HCT116 (cell line): ENCODE measurements around the gene C5orf63. TPM values are rescaled to one million over a fixed set of nuclear protein-coding genes. Genes with fewer than 3 reads are reported as not detected.

Source experiments
- ATAC-seq: fragments of 200-7000 bp; cut with Tn5 transposase; 2 replicates; pipeline ENCODE4 v1.9.1; 2020; ENCODE audit warnings: mild to moderate bottlenecking, moderate library complexity
- BruUV-seq: library from RNA; stranded (reverse); fragments of 400-500 nt; replicated peaks from 2 replicates; lab custom pipeline; 2021; lab: Mats Ljungman, UMichigan
- CTCF ChIA-PET: fragments of 300-600 bp; sonication (Branson Sonifier 250); formaldehyde crosslinking; loops from one replicate; lab custom pipeline; 2021; ENCODE audit warnings: antibody characterized with exemption; lab: Charles Lee
- POLR2A ChIA-PET: fragments of 300-600, 350-600 bp; sonication (Branson Sonifier 250); formaldehyde crosslinking; loops from one replicate; lab custom pipeline; 2021; ENCODE audit warnings: antibody characterized with exemption; lab: Charles Lee
- RAD21 ChIA-PET, 2 experiments: fragments of 300-600 bp; sonication (Branson Sonifier 250); formaldehyde crosslinking; loops; one replicate each; lab custom pipeline; 2023; ENCODE audit warnings: low total read pairs in 2 of 2; ENCODE audit not compliant: uncharacterized antibody in 2 of 2, unreplicated experiment in 2 of 2, low non-redundant PET in 1 of 2; lab: Charles Lee
- DNase-seq: peaks from one replicate; pipeline ENCODE4 v3.0.0-alpha.2; 2010; ENCODE audit warnings: low read depth, low spot score
- H2AFZ ChIP-seq: fragments of 200-600 bp; shearing (Covaris generic), sonication (generic); 2 replicates; pipeline ENCODE4 v1.6.1; 2017; ENCODE audit warnings: low read depth, mixed run types, mixed read lengths, antibody characterized with exemption, low read length; ENCODE audit not compliant: poor library complexity, severe bottlenecking
- H3K27ac ChIP-seq: 2 replicates; pipeline ENCODE4 v1.5.1; 2012; ENCODE audit warnings: low read depth, low read length
- H3K27me3 ChIP-seq: fragments of 200-600 bp; sonication (generic); 2 replicates; pipeline ENCODE4 v1.6.1; 2016; ENCODE audit warnings: mixed run types, low read length, mixed read lengths; ENCODE audit not compliant: insufficient read depth
- H3K36me3 ChIP-seq, 2 experiments: fragments of 200-500 bp in 1 of 2; fragments of 200-600 bp in 1 of 2; sonication (Bioruptor generic) in 1 of 2; sonication (generic) in 1 of 2; 2 replicates each; pipeline versions ENCODE4 v1.5.1 to v1.6.1; 2014 to 2016; ENCODE audit warnings: low read length in 2 of 2, inconsistent platforms in 1 of 2, mixed read lengths in 1 of 2, mixed run types in 1 of 2; ENCODE audit not compliant: insufficient read depth in 2 of 2, control insufficient read depth in 1 of 2
- H3K4me1 ChIP-seq, 2 experiments: fragments of 200-600 bp in 1 of 2; sonication (generic) in 1 of 2; 2 replicates each; pipeline versions ENCODE4 v1.5.1 to v1.6.1; 2012 to 2017; ENCODE audit warnings: low read length in 2 of 2, inconsistent platforms in 1 of 2, mild to moderate bottlenecking in 1 of 2, mixed read lengths in 1 of 2, mixed run types in 1 of 2, moderate library complexity in 1 of 2; ENCODE audit not compliant: insufficient read depth in 2 of 2, control insufficient read depth in 1 of 2
- H3K4me2 ChIP-seq: fragments of 200-600 bp; sonication (generic); 2 replicates; pipeline ENCODE4 v1.6.1; 2017; ENCODE audit warnings: mixed run types, low read length, mixed read lengths
- H3K4me3 ChIP-seq, 2 experiments: fragments of 200-600 bp in 1 of 2; sonication (generic) in 1 of 2; replicated peaks in 1 of 2; 2 replicates each; pipeline ENCODE4 v1.5.1; 2011 to 2016; ENCODE audit warnings: low read length in 2 of 2, control low read depth in 1 of 2, low read depth in 1 of 2, mild to moderate bottlenecking in 1 of 2, mixed read lengths in 1 of 2, mixed run types in 1 of 2
- H3K79me2 ChIP-seq: fragments of 200-600 bp; sonication (generic); 2 replicates; pipeline ENCODE4 v1.6.1; 2017; ENCODE audit warnings: mild to moderate bottlenecking, mixed run types, low read length, moderate library complexity, mixed read lengths; ENCODE audit not compliant: insufficient read depth
- H3K9ac ChIP-seq: fragments of 200-600 bp; sonication (generic); 2 replicates; pipeline ENCODE4 v1.6.1; 2016; ENCODE audit warnings: low read length, mixed read lengths
- H3K9me2 ChIP-seq: fragments of 200-600 bp; sonication (generic), shearing (Covaris generic); 2 replicates; pipeline ENCODE4 v1.6.1; 2017; ENCODE audit warnings: mixed run types, mild to moderate bottlenecking, moderate library complexity; ENCODE audit not compliant: insufficient read depth
- H3K9me3 ChIP-seq, 2 experiments: fragments of 200-500 bp in 1 of 2; fragments of 200-600 bp in 1 of 2; sonication (Bioruptor generic) in 1 of 2; sonication (generic) in 1 of 2; 2 replicates each; pipeline ENCODE4 v1.6.1; 2014 to 2017; ENCODE audit warnings: low read length in 2 of 2, mixed read lengths in 2 of 2, inconsistent platforms in 1 of 2, low read depth in 1 of 2, mild to moderate bottlenecking in 1 of 2, mixed run types in 1 of 2, moderate library complexity in 1 of 2; ENCODE audit not compliant: control insufficient read depth in 1 of 2, insufficient read depth in 1 of 2
- H4K20me1 ChIP-seq: fragments of 200-600 bp; sonication (generic), shearing (Covaris generic); 2 replicates; pipeline ENCODE4 v1.6.1; 2017; ENCODE audit warnings: mixed run types, mild to moderate bottlenecking, moderate library complexity; ENCODE audit not compliant: insufficient read depth
- CBX3 ChIP-seq: IDR thresholded peaks from 2 replicates; pipeline ENCODE4 v1.6.1; 2012; ENCODE audit warnings: low read depth
- CEBPB ChIP-seq: IDR thresholded peaks from 2 replicates; pipeline ENCODE4 v1.6.1; 2012; ENCODE audit warnings: low read depth
- EGR1 ChIP-seq: IDR thresholded peaks from 2 replicates; pipeline ENCODE4 v1.6.1; 2012; ENCODE audit warnings: low read depth
- ELF1 ChIP-seq: IDR thresholded peaks from 2 replicates; pipeline ENCODE4 v1.6.1; 2012; ENCODE audit warnings: low read depth, borderline replicate concordance
- EZH2 ChIP-seq: fragments of 200-600 bp; sonication (generic); IDR thresholded peaks from 2 replicates; pipeline ENCODE4 v1.6.1; 2017; ENCODE audit warnings: antibody characterized with exemption, mixed run types
- EZH2phosphoT487 ChIP-seq: fragments of 200-600 bp; IDR thresholded peaks from 2 replicates; pipeline ENCODE4 v1.6.1; 2018; ENCODE audit warnings: antibody characterized with exemption, borderline replicate concordance
- FOSL1 ChIP-seq: IDR thresholded peaks from 2 replicates; pipeline ENCODE4 v1.6.1; 2012; ENCODE audit warnings: low read depth
- POLR2A ChIP-seq: IDR thresholded peaks from 2 replicates; pipeline ENCODE4 v1.7.0; 2011; ENCODE audit warnings: borderline replicate concordance; ENCODE audit not compliant: insufficient read depth, insufficient read length; ENCODE audit errors: extremely low read depth
- POLR2AphosphoS5 ChIP-seq: IDR thresholded peaks from 2 replicates; pipeline ENCODE4 v1.6.1; 2011; ENCODE audit warnings: mild to moderate bottlenecking, low read depth, low read length, moderate library complexity
- RAD21 ChIP-seq: IDR thresholded peaks from 2 replicates; pipeline ENCODE4 v1.6.1; 2012; ENCODE audit warnings: low read depth, mild to moderate bottlenecking
- SIN3A ChIP-seq: IDR thresholded peaks from 2 replicates; pipeline ENCODE4 v1.6.1; 2012; ENCODE audit warnings: low read depth
- SP1 ChIP-seq: IDR thresholded peaks from 2 replicates; pipeline ENCODE4 v1.6.1; 2012; ENCODE audit warnings: low read depth
- SRF ChIP-seq: IDR thresholded peaks from 2 replicates; pipeline ENCODE4 v1.6.1; 2012; ENCODE audit warnings: low read depth
- YY1 ChIP-seq: IDR thresholded peaks from 2 replicates; pipeline ENCODE4 v1.6.1; 2011; ENCODE audit warnings: low read length, low read depth, moderate library complexity, mild to moderate bottlenecking; ENCODE audit not compliant: insufficient replicate concordance; ENCODE audit errors: extremely low read depth
- ZNF274 ChIP-seq: fragments of 200-500 bp; sonication (Bioruptor generic); IDR thresholded peaks from 2 replicates; pipeline ENCODE4 v1.6.1; 2014; ENCODE audit warnings: mild to moderate bottlenecking, low read depth, low read length, inconsistent platforms
- intact Hi-C: fragments of 100-400 bp; cut with micrococcal nuclease; formaldehyde crosslinking; loops from 2 replicates; pipeline ENCODE4 v1.10.0; 2022
- total RNA-seq: library from RNA; stranded (reverse); gene quantifications from one replicate; pipeline ENCODE4 v1.2.1, GENCODE V29; 2021; ENCODE audit not compliant: unreplicated experiment
- TF ChIP-seq, protein P1 (sequence below): IDR thresholded peaks from 2 replicates; pipeline ENCODE4 v1.6.1; 2012
- TF ChIP-seq, protein P2 (sequence below), 3 experiments: fragments of 200-600 bp in 1 of 3; sonication (generic) in 1 of 3; IDR thresholded peaks in 2 of 3; conservative IDR thresholded peaks in 1 of 3; 2 replicates each; pipeline ENCODE4 v1.5.1; 2012 to 2017; ENCODE audit warnings: low read depth in 2 of 3, low read length in 2 of 3, antibody characterized with exemption in 1 of 3, borderline replicate concordance in 1 of 3, control low read depth in 1 of 3, mild to moderate bottlenecking in 1 of 3, mixed read lengths in 1 of 3, mixed run types in 1 of 3, moderate library complexity in 1 of 3; ENCODE audit not compliant: insufficient read depth in 1 of 3
- TF ChIP-seq, protein P3 (sequence below): IDR thresholded peaks from 2 replicates; pipeline ENCODE4 v1.6.1; 2011; ENCODE audit warnings: mild to moderate bottlenecking, low read length, moderate library complexity; ENCODE audit not compliant: insufficient replicate concordance; ENCODE audit errors: extremely low read depth
- TF ChIP-seq, protein P4 (sequence below): IDR thresholded peaks from 2 replicates; pipeline ENCODE4 v1.6.1; 2012

C5orf63 gene
- total RNA-seq, 1 experiment from 2014 or later: 4.4 TPM

DNA sequence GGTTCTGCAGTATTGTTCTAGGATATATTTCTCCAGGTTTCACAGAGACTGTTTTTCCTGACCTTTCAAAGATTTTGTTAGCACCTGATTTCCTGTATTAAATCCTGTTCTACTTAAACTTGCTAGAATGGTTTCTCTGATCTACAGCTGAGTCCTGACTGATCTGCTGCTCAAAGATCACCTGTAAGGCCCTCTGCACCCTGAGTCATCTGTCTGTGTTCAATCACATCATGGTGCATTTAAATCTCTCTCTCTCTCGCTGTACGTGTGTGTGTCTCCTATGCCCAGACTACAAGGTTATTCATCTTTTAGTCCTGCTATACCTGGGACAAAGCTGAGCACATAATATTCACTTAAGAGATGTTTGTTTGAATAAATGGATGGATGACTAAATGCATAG, 13.3 kb upstream of the C5orf63 start (continued):
- no peak for TF ChIP-seq ELF1

DNA sequence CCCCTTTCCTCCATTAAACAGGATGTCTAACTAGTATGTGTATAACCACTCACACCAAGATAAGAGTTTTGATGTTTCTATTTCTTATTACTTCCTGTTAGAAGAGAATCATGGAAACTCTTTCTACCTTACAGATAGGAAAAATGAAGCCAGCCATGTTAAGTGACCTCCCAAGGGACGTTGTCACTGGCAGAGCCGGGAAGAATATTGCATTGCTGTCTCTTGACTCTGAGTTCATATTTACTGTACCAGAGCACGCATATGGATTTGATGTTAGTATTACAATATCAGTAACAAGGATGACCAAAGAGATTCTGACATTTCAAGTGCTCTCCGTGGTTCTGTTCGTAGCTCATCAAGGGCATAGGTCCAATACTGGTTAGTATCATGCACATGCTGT, 12.5 kb upstream of the C5orf63 start:
- no peak overlapping the region for H3K9ac ChIP-seq
- no peaks in the 10 kb centered on the region for H3K9me3 ChIP-seq
- no peak for DNase-seq
- POLR2A ChIA-PET: no interaction called here
- TF ChIP-seq, protein P1, sequence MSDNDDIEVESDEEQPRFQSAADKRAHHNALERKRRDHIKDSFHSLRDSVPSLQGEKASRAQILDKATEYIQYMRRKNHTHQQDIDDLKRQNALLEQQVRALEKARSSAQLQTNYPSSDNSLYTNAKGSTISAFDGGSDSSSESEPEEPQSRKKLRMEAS: no peak
- no peak for TF ChIP-seq SIN3A
- no peak for TF ChIP-seq EGR1
- no peak for TF ChIP-seq RAD21
- TF ChIP-seq ELF1: no peak
- TF ChIP-seq, protein P2, sequence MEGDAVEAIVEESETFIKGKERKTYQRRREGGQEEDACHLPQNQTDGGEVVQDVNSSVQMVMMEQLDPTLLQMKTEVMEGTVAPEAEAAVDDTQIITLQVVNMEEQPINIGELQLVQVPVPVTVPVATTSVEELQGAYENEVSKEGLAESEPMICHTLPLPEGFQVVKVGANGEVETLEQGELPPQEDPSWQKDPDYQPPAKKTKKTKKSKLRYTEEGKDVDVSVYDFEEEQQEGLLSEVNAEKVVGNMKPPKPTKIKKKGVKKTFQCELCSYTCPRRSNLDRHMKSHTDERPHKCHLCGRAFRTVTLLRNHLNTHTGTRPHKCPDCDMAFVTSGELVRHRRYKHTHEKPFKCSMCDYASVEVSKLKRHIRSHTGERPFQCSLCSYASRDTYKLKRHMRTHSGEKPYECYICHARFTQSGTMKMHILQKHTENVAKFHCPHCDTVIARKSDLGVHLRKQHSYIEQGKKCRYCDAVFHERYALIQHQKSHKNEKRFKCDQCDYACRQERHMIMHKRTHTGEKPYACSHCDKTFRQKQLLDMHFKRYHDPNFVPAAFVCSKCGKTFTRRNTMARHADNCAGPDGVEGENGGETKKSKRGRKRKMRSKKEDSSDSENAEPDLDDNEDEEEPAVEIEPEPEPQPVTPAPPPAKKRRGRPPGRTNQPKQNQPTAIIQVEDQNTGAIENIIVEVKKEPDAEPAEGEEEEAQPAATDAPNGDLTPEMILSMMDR (IDR thresholded peaks at IDR 0.05 in 2 of 3, conservative IDR thresholded peaks at IDR 0.05 in 1 of 3; ENCODE audit: borderline replicate concordance in 1 of 3, insufficient read depth in 1 of 3, low read depth in 2 of 3, low read length in 2 of 3): no peak
- TF ChIP-seq, protein P3, sequence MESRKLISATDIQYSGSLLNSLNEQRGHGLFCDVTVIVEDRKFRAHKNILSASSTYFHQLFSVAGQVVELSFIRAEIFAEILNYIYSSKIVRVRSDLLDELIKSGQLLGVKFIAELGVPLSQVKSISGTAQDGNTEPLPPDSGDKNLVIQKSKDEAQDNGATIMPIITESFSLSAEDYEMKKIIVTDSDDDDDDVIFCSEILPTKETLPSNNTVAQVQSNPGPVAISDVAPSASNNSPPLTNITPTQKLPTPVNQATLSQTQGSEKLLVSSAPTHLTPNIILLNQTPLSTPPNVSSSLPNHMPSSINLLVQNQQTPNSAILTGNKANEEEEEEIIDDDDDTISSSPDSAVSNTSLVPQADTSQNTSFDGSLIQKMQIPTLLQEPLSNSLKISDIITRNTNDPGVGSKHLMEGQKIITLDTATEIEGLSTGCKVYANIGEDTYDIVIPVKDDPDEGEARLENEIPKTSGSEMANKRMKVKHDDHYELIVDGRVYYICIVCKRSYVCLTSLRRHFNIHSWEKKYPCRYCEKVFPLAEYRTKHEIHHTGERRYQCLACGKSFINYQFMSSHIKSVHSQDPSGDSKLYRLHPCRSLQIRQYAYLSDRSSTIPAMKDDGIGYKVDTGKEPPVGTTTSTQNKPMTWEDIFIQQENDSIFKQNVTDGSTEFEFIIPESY: no peak
- no peak for TF ChIP-seq POLR2AphosphoS5
- no peak for TF ChIP-seq EZH2
- no peak for TF ChIP-seq YY1
- no peak for TF ChIP-seq ZNF274
- TF ChIP-seq EZH2phosphoT487: no peak
- TF ChIP-seq CBX3: no peak
- TF ChIP-seq FOSL1: no peak
- no peak for TF ChIP-seq SP1
- no peak for TF ChIP-seq CEBPB
- TF ChIP-seq, protein P4, sequence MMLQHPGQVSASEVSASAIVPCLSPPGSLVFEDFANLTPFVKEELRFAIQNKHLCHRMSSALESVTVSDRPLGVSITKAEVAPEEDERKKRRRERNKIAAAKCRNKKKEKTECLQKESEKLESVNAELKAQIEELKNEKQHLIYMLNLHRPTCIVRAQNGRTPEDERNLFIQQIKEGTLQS: no peak
- no peak for TF ChIP-seq SRF
- no peak for TF ChIP-seq POLR2A
- no peaks in the 10 kb centered on the region for H3K27me3 ChIP-seq
- H3K36me3 ChIP-seq: no peaks in the 10 kb centered on the region
- H4K20me1 ChIP-seq: no peaks in the 10 kb centered on the region
- no peaks in the 10 kb centered on the region for H3K4me1 ChIP-seq
- no peak for ATAC-seq
- H3K27ac ChIP-seq: no peak overlapping the region
- H3K9me2 ChIP-seq: no peaks in the 10 kb centered on the region
- no peak overlapping the region for H3K4me2 ChIP-seq
- intact Hi-C loops: no loop called here
- CTCF ChIA-PET: no interaction called here
- H2AFZ ChIP-seq: no peak overlapping the region
- H3K79me2 ChIP-seq: no peaks in the 10 kb centered on the region
- RAD21 ChIA-PET: no interaction called here
- no peak overlapping the region for H3K4me3 ChIP-seq
- BruUV-seq: no TSS peak
